ENCODE data around the gene SGMS1. TPM values are rescaled to one million over a fixed set of nuclear protein-coding genes. Genes with fewer than 3 reads are reported as not detected.
"Not testable (repeated sequence)": the region's sequence is repeated elsewhere in the genome, so short reads cannot be mapped to it uniquely, and the experiment has no call there.

SGMS1 gene
- polyA plus RNA-seq, 2 of the 4 experiments (the other 2 are of a cell fraction): 22.7 to 28.2 TPM

DNA sequence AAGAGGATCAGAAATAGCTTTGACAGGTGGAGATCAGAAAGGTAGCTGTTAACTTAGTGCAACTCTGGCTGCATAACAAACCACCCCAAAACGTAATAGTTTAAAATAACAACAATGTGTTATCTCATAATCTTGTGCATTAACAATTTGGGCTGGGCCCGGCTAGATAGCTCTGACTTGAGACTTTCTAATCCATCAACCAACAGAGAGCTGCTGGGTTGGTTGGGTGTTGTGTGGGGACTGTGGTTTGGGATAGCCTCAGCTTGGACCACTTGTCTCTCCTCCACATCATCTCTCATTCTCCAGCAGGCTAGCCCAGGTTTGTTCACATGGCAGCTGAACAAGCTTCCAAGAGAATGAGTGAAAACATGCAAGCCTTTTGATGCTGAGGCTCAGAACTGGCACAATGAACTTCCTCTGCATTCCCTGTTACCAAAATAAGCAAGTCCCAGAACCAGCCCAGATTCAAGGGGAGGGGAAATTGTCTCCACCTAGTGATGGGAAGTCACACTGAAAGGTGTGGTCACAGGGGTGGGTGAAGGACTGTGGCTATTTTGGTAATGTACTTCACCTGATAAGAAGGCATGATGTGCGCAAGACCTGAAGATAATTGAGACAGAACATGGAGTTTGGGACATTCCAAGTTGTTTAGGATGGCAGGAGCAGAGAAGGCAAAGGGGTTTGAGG lies 352.0 kb downstream of the SGMS1 start (continued):
- TF ChIP-seq, protein P1, sequence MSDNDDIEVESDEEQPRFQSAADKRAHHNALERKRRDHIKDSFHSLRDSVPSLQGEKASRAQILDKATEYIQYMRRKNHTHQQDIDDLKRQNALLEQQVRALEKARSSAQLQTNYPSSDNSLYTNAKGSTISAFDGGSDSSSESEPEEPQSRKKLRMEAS (IDR thresholded peaks at IDR 0.05): no peak
- TF ChIP-seq CEBPB (IDR thresholded peaks at IDR 0.05) (no peak), SMC3 (IDR thresholded peaks at IDR 0.05) (no peak)

DNA sequence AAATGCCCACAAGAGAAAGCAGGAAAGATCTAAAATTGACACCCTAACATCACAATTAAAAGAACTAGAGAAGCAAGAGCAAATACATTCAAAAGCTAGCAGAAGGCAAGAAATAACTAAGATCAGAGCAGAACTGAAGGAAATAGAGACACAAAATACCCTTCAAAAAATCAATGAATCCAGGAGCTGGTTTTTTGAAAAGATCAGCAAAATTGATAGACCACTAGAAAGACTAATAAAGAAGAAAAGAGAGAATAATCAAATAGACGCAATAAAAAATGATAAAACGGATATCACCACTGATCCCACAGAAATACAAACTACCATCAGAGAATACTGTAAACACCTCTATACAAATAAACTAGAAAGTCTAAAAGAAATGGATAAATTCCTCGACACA lies 355.9 kb downstream of the SGMS1 start:
- not testable (repeated sequence) for ATAC-seq

DNA sequence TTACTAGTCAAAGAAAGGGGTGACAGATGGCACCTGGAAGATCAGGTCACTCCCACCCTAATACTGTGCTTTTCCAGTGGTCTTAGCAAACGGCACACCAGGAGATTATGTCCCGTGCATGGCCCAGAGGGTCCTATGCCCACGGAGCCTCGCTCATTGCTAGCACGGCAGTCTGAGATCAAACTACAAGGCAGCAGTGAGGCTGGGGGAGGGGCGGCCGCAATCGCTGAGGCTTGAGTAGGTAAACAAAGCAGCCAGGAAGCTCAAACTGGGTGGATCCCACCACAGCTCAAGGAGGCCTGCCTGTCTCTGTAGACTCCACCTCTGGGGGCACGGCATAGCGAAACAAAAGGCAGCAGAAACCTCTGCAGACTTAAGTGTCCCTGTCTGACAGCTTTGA lies 361.1 kb downstream of the SGMS1 start:
- FAIRE-seq; H3K27ac ChIP-seq; H3K9me3 ChIP-seq; DNase-seq (ENCODE audit: low read depth in 1 of 2, low spot score in 1 of 2); ATAC-seq; H3K4me1 ChIP-seq; H3K4me3 ChIP-seq; POLR2A ChIA-PET: not testable (repeated sequence)
- 16% methylated on average over 5 of the region's 10 CpGs for WGBS (ENCODE audit: missing lambda C conversion rate)
- CTCF ChIA-PET: interaction anchor here (1.5 kb wide), 1 partner anchor 12 kb away, joined by 5 read pairs; no protein-coding TSS in a partner anchor
- peak overlapping the region; percentile 30; the same call in 1 of the 3 replicates for H3K4me2 ChIP-seq

More for the DNA sequence above, 355.9 kb downstream of the SGMS1 start:
- H3K27ac ChIP-seq; CTCF ChIA-PET; H3K4me3 ChIP-seq; POLR2A ChIA-PET; FAIRE-seq; H3K9me3 ChIP-seq; H3K4me1 ChIP-seq; H3K4me2 ChIP-seq; DNase-seq (ENCODE audit: low read depth in 1 of 2, low spot score in 1 of 2): not testable (repeated sequence)
- peak; percentile 28 for TF ChIP-seq MAFK (IDR thresholded peaks at IDR 0.05; ENCODE audit: partially characterized antibody)
- 56% methylated on average over 3 of the region's 3 CpGs for WGBS (ENCODE audit: missing lambda C conversion rate)

DNA sequence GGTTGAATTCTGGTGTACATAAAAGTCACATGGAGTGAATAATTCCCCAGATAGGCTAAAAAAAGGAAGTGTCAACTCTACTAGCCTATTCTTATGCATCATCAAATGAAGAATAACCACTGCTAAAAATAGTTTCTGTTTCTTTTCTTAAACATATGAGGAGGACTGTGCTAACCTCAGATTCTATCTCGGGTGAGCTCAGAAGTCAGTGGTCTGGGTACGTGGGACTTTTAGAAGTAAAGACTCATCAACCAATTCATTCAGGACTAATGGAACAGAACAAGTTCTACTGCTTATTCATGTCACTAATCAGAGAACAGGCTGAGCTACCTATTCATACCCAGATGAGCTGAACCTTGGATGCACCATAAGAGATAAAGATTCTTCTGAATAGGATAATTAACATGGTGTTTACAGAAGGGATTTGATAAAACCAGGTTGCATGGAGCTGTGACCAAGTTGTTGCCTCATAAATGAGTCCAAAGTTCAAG lies 362.9 kb downstream of the SGMS1 start:
- WGBS (ENCODE audit: missing lambda C conversion rate): 12% methylated on average over 2 of the region's 2 CpGs
- TF ChIP-seq FOSL2 (IDR thresholded peaks at IDR 0.05) (no peak), FOSL2 (CRISPR knock-in tag; IDR thresholded peaks at IDR 0.05) (no peak), RARB (CRISPR knock-in tag; IDR thresholded peaks at IDR 0.05) (no peak)
- FAIRE-seq: no peak
- no peaks in the 10 kb centered on the region for H3K4me1 ChIP-seq
- no peak overlapping the region for H3K27ac ChIP-seq
- H3K4me3 ChIP-seq: no peak overlapping the region
- DNase-seq (ENCODE audit: low read depth in 1 of 2, low spot score in 1 of 2): no peak
- CTCF ChIA-PET: interaction anchor here (1.5 kb wide), 1 partner anchor 14 kb away, joined by 5 read pairs; no protein-coding TSS in a partner anchor
- no peak overlapping the region for H3K4me2 ChIP-seq
- POLR2A ChIA-PET: no interaction called here
- no peaks in the 10 kb centered on the region for H3K9me3 ChIP-seq
- ATAC-seq: no peak

Small RNAs within 50 kb of the gene (small RNA-seq; reads per million reads assigned to genes)
- gene RNU7-107P: 0 reads per million in 6 experiments

Other genes with a start within 250 kb of the SGMS1 start
- gene ASAH2B, start 116.0 kb upstream of the SGMS1 start, polyA plus RNA-seq (2011; rRNA removed): 10.5 and 11.1 TPM in 2 replicates
- 3.9 to 4.9 TPM (median 4.4 TPM) in 3 replicates for gene ASAH2B, start 116.0 kb upstream of the SGMS1 start, polyA plus RNA-seq (2017; fragmentation: RNase III; extraction: RNeasy Plus Mini Kit Qiagen cat#74134 plus additional on column Dnase treatment)

Data from A549 (cell line).